HEK293T (cell line): ENCODE measurements around the gene DDN.

ENCODE experiments used
- CTBP1 ChIP-seq: fragments of 450-650 bp; IDR thresholded peaks from 2 replicates; pipeline ENCODE4 v1.6.1; 2016; ENCODE audit warnings: borderline replicate concordance
- ELF4 ChIP-seq: fragments of 450-650 bp; IDR thresholded peaks from 2 replicates; pipeline ENCODE4 v1.6.1; 2017; ENCODE audit warnings: antibody characterized with exemption
- L3MBTL2 ChIP-seq: fragments of 450-650 bp; conservative IDR thresholded peaks from 2 replicates; pipeline ENCODE4 v1.6.1; 2016; ENCODE audit warnings: mild to moderate bottlenecking
- NFRKB ChIP-seq: fragments of 450-650 bp; IDR thresholded peaks from 2 replicates; pipeline ENCODE4 v1.6.1; 2016; ENCODE audit warnings: mild to moderate bottlenecking, moderate library complexity
- PKNOX1 ChIP-seq: fragments of 450-650 bp; IDR thresholded peaks from 2 replicates; pipeline ENCODE4 v1.6.1; 2016
- SP1 ChIP-seq: fragments of 450-650 bp; IDR thresholded peaks from 2 replicates; pipeline ENCODE4 v1.6.1; 2017
- ZNF384 ChIP-seq: fragments of 450-650 bp; IDR thresholded peaks from 2 replicates; pipeline ENCODE4 v1.6.1; 2016

GRCh38 chr12:49037947-49038237, 38.7 kb upstream of the DDN start:
- TF ChIP-seq L3MBTL2 (no peak), NFRKB (no peak), PKNOX1 (no peak), CTBP1 (no peak), ZNF384 (no peak), SP1 (no peak), ELF4 (no peak)
